Dermis microvascular lymphatic vessel endothelial cell (primary cell): Measurements from ENCODE around the gene DAP3. TPM values are rescaled to one million over a fixed set of nuclear protein-coding genes. Genes with fewer than 3 reads are reported as not detected.
A peak's percentile ranks its signal among the peaks of the same experiment; 100 is the strongest.
"Not testable (repeated sequence)": the region's sequence is repeated elsewhere in the genome, so short reads cannot be mapped to it uniquely, and the experiment has no call there.

Source experiments
- DNase-seq, 2 donors: peaks; one replicate each; pipeline versions ENCODE4 v3.0.0 to v3.0.0-alpha.2; 2010; ENCODE audit warnings: low read depth in 2 of 2
- total RNA-seq: library from RNA; depleted of rRNA; stranded (reverse); fragments of >200 nt; gene quantifications from 2 replicates; pipeline ENCODE4 v1.2.1, GENCODE V29; 2014

The DAP3 gene
- total RNA-seq, result 38.0 and 39.1 TPM in 2 replicates

- not testable (repeated sequence) for DNase-seq
Measured at GRCh38 chr1:155689081-155689607, at the start of gene DAP3. Gene DAP3 (plus strand): TSS chr1:155689091. CDS start chr1:155709780, 20,689 bp downstream.

DNA sequence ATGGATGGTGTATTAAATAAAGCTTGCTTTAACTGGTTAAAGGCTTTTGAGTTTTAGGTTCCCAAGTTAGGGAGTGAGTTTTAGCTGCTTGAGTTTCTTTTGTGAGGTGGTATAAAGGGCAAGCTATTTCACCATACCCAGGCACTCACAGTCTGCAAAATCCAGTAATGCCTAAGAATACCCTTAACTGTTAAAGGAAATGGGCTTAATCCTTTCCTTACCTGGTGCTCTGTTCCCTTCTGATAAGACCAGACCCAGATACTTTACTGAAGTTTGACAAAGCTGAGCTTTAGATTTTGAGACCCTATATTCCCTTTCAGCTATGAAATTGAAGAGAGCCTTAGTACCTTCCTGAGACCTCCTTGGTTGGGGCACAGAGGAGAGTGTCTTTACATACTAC, 48.5 kb upstream of the DAP3 start:
- no peak for DNase-seq

- DNase-seq, result not testable (repeated sequence)
Measured at GRCh38 chr1:155642559-155643180, 46.2 kb upstream of the DAP3 start.

DNA sequence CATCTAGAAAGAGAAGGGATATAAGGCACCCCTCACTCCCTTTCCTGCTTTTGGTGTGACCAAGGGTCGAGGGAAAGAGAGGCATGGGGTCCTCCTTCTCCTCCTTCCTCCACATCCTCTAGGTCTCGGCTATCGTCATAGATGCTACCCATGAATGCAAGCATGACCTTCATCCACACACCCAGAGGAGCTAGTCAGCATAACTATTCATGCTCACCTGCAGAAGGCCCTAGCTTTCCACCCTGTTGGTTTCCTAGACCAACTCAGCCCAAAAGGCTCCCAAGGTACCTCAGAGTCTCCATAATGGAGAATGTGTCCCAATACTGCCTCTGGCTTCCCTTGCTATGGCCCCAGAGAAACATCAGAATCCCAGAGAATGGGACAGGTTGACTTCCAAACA, 45.7 kb upstream of the DAP3 start:
- DNase-seq, result no peak

- no peak for DNase-seq
Measured at GRCh38 chr1:155645034-155645598, 43.8 kb upstream of the DAP3 start.

GRCh38 chr1:155645648-155646047, 43.2 kb upstream of the DAP3 start:
- no peak for DNase-seq

- no peak for DNase-seq
Measured at GRCh38 chr1:155646307-155646706, 42.6 kb upstream of the DAP3 start.

GRCh38 chr1:155648207-155649147, 40.4 kb upstream of the DAP3 start:
- peak; percentile 44 to 82 for DNase-seq

DNA sequence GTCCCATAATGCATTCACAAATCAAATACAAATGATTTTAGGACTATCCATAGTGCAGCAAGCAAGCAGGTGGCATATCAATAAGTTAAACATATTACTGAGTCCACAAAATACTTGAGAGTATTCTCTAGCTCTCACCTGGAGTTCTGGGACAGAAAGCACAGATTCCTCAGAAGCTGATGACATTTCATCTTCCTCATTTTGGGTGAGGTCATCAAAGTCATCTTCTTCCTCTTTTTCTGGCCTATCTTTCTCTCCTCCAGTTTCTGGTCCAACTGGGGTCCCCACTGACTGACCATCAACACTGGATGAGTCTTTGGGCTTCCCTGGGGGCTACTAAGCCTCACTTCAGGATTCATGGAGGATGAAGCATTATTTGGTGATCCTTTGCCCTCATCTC, 39.2 kb upstream of the DAP3 start:
- no peak for DNase-seq

DNA sequence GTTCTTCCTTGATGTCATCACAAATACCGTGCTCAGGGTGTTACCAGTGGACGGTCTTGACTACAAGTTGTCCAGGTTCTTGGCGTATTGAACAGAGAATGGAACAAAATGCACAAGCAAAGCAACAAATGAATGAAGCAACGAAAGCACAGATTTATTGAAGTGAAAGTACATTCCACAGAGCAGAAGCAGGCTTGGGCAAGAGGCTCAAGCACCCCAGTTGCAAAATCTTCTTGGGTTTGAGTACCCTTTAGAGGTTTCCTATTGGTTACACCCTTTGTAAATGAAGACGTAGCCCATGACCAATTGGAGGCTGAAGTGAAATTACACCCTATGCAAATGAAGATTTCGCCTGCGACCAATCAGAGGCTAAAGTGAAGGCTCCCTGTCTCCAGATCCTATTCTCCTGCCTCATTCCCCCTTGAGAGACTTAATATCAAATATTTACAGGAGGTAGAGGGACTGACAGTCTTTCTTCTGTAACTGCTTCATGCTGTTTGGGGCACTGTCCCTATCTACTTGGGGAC, 38.6 kb upstream of the DAP3 start:
- DNase-seq, result no peak

DNA sequence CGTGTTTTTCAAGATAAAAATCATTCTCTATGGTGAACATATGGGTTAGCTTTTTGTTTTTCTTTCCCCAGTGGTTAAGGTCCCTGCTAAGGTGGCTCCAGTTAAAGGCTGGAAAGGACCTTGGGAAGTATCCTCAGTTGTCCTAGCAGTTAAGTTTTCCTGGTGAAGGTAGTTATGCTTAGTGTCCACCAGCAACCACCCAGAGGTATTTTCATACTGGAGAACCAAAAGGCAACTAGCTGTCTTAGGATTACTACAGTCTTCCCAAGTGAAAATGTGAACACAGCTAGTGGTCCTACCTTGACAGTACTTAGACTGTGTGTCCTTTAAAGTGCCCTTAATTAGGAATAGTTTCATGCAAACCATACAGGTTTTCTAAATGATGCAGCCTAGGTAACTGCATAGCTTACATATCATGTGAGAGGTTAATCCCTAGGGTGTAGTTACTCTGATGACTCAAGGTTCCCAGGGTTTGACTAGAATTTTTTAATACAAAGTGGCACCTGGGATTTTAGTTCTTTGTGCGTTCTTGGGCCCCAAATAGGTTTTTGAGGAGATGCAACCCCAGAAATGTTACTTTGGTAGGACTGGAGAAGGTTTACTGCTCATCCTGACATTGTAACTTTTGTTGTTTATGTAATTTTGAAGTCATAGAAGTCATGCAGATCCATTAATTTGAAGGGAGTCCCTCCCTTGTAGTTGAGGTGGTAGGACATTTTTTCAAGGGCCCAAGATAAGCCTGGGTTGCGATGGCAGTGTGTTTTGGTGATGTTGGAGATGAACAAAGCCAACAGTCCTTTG, 36.8 kb upstream of the DAP3 start:
- DNase-seq, result no peak

GRCh38 chr1:155652951-155653350, 35.9 kb upstream of the DAP3 start:
- DNase-seq, result no peak

DNA sequence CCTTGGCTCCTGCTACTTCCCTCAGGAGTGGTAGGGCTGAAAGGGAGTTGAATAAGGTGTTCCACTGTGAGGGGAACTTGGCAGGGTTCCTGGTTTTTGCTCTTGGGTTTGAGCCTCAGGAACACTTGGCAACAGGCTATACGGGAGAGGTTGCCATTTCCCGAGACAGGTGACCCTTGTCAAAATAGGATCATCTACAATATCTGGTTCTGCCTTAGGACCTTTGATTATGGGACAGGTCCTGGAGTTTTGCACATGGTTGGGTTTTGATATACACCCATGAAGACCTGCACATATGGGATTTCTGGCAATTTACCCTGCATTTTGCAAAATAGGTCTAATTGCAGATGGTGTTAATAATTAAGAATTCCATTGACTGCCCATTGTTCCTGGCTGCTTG, 31.4 kb upstream of the DAP3 start:
- DNase-seq, result no peak

DNA sequence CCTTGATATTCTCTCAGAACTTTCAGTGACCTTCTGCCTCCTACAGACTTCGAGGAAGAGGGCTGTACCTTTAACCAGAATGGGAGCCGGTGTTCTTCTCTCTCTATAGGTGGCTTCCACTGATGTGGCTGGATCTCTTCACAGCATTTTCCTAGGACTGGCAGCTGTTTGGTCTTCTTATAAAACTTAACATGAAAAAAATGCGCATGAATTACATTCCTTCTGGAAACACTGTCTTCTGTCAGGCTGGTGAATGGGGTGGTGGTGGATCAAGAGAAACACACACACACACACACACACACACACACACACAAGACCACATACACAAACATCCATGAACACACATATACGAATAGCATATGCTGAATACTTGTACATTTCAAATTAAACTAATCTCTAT, 27.7 kb upstream of the DAP3 start:
- DNase-seq, result not testable (repeated sequence)

GRCh38 chr1:155669233-155670162, 19.4 kb upstream of the DAP3 start:
- DNase-seq, result no peak

DNA sequence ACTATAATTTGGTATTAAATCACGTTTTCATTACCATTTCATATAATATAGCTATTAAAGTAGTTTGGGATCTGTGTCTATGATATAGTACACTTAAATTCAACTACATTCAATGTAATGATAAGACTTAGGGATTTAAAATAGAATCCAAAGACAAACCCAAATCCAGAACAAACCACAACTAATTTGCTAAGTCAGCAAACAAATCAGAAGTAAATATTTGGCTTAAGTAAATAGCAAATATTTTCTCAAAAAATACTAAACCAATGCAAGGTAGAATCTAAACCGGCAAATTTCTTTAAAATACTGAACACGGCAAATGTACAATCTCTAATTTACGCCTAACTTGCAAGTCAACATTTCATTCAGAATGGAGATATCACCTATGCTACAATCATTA, 17.1 kb upstream of the DAP3 start:
- no peak for DNase-seq

- no peak for DNase-seq
Measured at GRCh38 chr1:155673003-155673402, 15.9 kb upstream of the DAP3 start.

GRCh38 chr1:155678027-155678426, 10.9 kb upstream of the DAP3 start:
- no peak for DNase-seq

- DNase-seq, result not testable (repeated sequence)
Measured at GRCh38 chr1:155678992-155679391, 9.9 kb upstream of the DAP3 start.

DNA sequence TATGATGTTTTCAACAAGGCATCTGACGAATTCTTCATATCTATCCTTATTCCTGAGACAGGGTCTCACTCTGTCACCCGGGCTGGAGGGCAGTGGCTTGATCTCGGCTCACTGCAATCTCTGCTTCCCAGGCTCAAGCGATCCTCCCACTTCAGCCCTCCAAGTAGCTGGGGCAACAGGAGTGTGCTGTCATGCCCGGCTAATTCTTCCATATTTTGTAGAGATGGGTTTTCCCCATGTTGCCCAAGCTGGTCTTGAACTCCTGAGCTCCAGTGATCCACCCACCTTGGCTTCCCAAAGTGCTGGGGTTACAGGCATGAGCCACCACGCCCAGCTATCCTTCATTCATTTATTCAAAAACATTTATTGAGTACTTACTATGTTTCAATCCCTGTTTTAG, 8.4 kb upstream of the DAP3 start:
- no peak for DNase-seq
